A549 (cell line): ENCODE results near the gene SPSB1. TPM values are rescaled to one million over a fixed set of nuclear protein-coding genes. Genes with fewer than 3 reads are reported as not detected.

Experiments
- ATAC-seq, 2 experiments: fragments of 200-7000 bp in 1 of 2; fragments of >200 bp in 1 of 2; cut with Nextera tagmentation in 1 of 2; cut with Tn5 transposase in 1 of 2; 3 replicates each; pipeline versions ENCODE4 v1.8.0 to v1.9.1; 2018 to 2020; ENCODE audit warnings: mild to moderate bottlenecking in 1 of 2, moderate library complexity in 1 of 2
- CTCF ChIA-PET: fragments of 300-600 bp; sonication (Branson Sonifier 250); formaldehyde crosslinking; extraction: SDS; loops from one replicate; lab custom pipeline; 2021; ENCODE audit warnings: antibody characterized with exemption, inconsistent platforms; lab: Yijun Ruan, JAX
- POLR2A ChIA-PET: fragments of 350-600 bp; formaldehyde crosslinking; extraction: SDS; loops from one replicate; lab custom pipeline; 2021; ENCODE audit warnings: antibody characterized with exemption, inconsistent platforms; lab: Yijun Ruan, JAX
- DNase-seq, 2 experiments: peaks; one replicate each; pipeline versions ENCODE4 v3.0.0 to v3.0.0-alpha.2; 2011 to 2016; ENCODE audit warnings: low read depth in 1 of 2, low spot score in 1 of 2
- FAIRE-seq: peaks from 2 replicates; lab custom pipeline; 2011; peaks lifted over from hg19 to GRCh38; lab: Jason Lieb, UNC
- H3K27ac ChIP-seq, 2 experiments: fragments of >200 bp; sonication (Bioruptor Twin); formaldehyde crosslinking; 3 replicates each; pipeline ENCODE4 v1.5.1; 2016 to 2017
- H3K4me1 ChIP-seq: fragments of >200 bp; sonication (Bioruptor Twin); formaldehyde crosslinking; 3 replicates; pipeline ENCODE4 v1.6.1; 2016
- H3K4me2 ChIP-seq: fragments of >200 bp; sonication (Bioruptor Twin); formaldehyde crosslinking; 3 replicates; pipeline ENCODE4 v1.6.1; 2016
- H3K4me3 ChIP-seq: fragments of >200 bp; sonication (Bioruptor Twin); formaldehyde crosslinking; 3 replicates; pipeline ENCODE4 v1.5.1; 2016
- H3K9me3 ChIP-seq: fragments of >200 bp; sonication (Bioruptor Twin); formaldehyde crosslinking; 3 replicates; pipeline ENCODE4 v1.6.1; 2016
- BCL3 ChIP-seq: fragments of >200 bp; sonication (Bioruptor Twin); formaldehyde crosslinking; IDR thresholded peaks from 3 replicates; pipeline ENCODE4 v1.6.1; 2016
- CBX2 ChIP-seq: fragments of 200-600 bp; sonication (generic); IDR thresholded peaks from 2 replicates; pipeline ENCODE4 v1.6.1; 2016; ENCODE audit warnings: low read depth, mild to moderate bottlenecking, borderline replicate concordance
- CEBPB ChIP-seq, 2 experiments: fragments of >200 bp in 1 of 2; sonication (Bioruptor Twin) in 1 of 2; formaldehyde crosslinking in 1 of 2; IDR thresholded peaks; 2 replicates each; pipeline ENCODE4 v1.6.1; 2012 to 2016
- CHD4 ChIP-seq: fragments of 200-600 bp; sonication (generic); IDR thresholded peaks from 2 replicates; pipeline ENCODE4 v1.6.1; 2016; ENCODE audit warnings: antibody characterized with exemption, mild to moderate bottlenecking, borderline replicate concordance
- FOSB ChIP-seq: fragments of 250-450 bp; sonication (Bioruptor Pico); IDR thresholded peaks from 2 replicates; pipeline ENCODE4 v1.5.0; 2020; ENCODE audit warnings: mild to moderate bottlenecking, moderate library complexity
- FOSL2 ChIP-seq, 2 experiments: fragments of 450-650 bp in 1 of 2; fragments of >200 bp in 1 of 2; sonication (Bioruptor Twin) in 1 of 2; formaldehyde crosslinking; IDR thresholded peaks; 2 replicates each; pipeline versions ENCODE4 v1.5.0 to v1.6.1; 2016 to 2020; ENCODE audit warnings: mild to moderate bottlenecking in 1 of 2, moderate library complexity in 1 of 2
- FOXS1 ChIP-seq: fragments of 250-450 bp; sonication (Bioruptor Pico); IDR thresholded peaks from 2 replicates; pipeline ENCODE4 v1.5.0; 2020; ENCODE audit warnings: mild to moderate bottlenecking, moderate library complexity
- HES2 ChIP-seq: fragments of >200 bp; sonication (Bioruptor Twin); formaldehyde crosslinking; IDR thresholded peaks from 2 replicates; pipeline ENCODE4 v1.6.1; 2016
- HOXB5 ChIP-seq: fragments of 250-450 bp; sonication (Bioruptor Pico); IDR thresholded peaks from 2 replicates; pipeline ENCODE4 v1.5.0; 2020; ENCODE audit warnings: mild to moderate bottlenecking, moderate library complexity
- JUN ChIP-seq, 2 experiments: fragments of >200 bp; sonication (Bioruptor Twin); formaldehyde crosslinking; IDR thresholded peaks; 2 replicates in 1 of 2; 3 replicates in 1 of 2; pipeline ENCODE4 v1.6.1; 2016 to 2017
- KDM1A ChIP-seq: fragments of 200-600 bp; sonication (generic); IDR thresholded peaks from 2 replicates; pipeline ENCODE4 v1.6.1; 2016; ENCODE audit warnings: low read depth, mild to moderate bottlenecking
- KDM5A ChIP-seq: fragments of 200-600 bp; sonication (generic); IDR thresholded peaks from 2 replicates; pipeline ENCODE4 v1.6.1; 2016; ENCODE audit warnings: antibody characterized with exemption, mild to moderate bottlenecking
- MAZ ChIP-seq: fragments of 150-350 bp; IDR thresholded peaks from 2 replicates; pipeline ENCODE4 v1.6.1; 2014; ENCODE audit warnings: antibody characterized with exemption, low read depth, low read length, borderline replicate concordance
- NFE2L2 ChIP-seq: fragments of 150-350 bp; conservative IDR thresholded peaks from 2 replicates; pipeline ENCODE4 v1.6.1; 2014; ENCODE audit warnings: low read length
- POLR2AphosphoS2 ChIP-seq: conservative IDR thresholded peaks from 2 replicates; pipeline ENCODE4 v1.6.1; 2012; ENCODE audit warnings: low read length, improper control_type of control experiment, inconsistent platforms
- RAD21 ChIP-seq, 2 experiments: fragments of >200 bp in 1 of 2; sonication (Bioruptor Twin) in 1 of 2; formaldehyde crosslinking in 1 of 2; IDR thresholded peaks in 1 of 2; conservative IDR thresholded peaks in 1 of 2; 2 replicates in 1 of 2; 3 replicates in 1 of 2; pipeline ENCODE4 v1.6.1; 2012 to 2018; ENCODE audit warnings: inconsistent platforms in 1 of 2
- RARB ChIP-seq: fragments of 250-450 bp; sonication (Bioruptor Pico); IDR thresholded peaks from 2 replicates; pipeline ENCODE4 v1.8.0; 2021; ENCODE audit warnings: mild to moderate bottlenecking, moderate library complexity
- RCOR1 ChIP-seq: fragments of 150-350 bp; IDR thresholded peaks from 2 replicates; pipeline ENCODE4 v1.6.1; 2014; ENCODE audit warnings: antibody characterized with exemption, low read length, low read depth
- SREBF2 ChIP-seq: fragments of 450-650 bp; IDR thresholded peaks from 2 replicates; pipeline ENCODE4 v1.6.1; 2014; ENCODE audit warnings: mild to moderate bottlenecking, moderate library complexity
- TFCP2L1 ChIP-seq: fragments of 250-450 bp; sonication (Bioruptor Pico); IDR thresholded peaks from 2 replicates; pipeline ENCODE4 v1.5.0; 2021; ENCODE audit warnings: mild to moderate bottlenecking
- TP53 ChIP-seq: fragments of 250-450 bp; sonication (Bioruptor Pico); IDR thresholded peaks from 2 replicates; pipeline ENCODE4 v1.5.0; 2021; ENCODE audit warnings: mild to moderate bottlenecking, moderate library complexity
- ZC3H11A ChIP-seq: fragments of 450-650 bp; IDR thresholded peaks from 2 replicates; pipeline ENCODE4 v1.6.1; 2014; ENCODE audit warnings: antibody characterized with exemption, mild to moderate bottlenecking
- WGBS: methylation state at CpG from one replicate; pipeline ENCODE4 v1.1.6; 2017; ENCODE audit errors: missing lambda C conversion rate; 5-methylcytosine and 5-hydroxymethylcytosine counted together
- polyA plus RNA-seq, 4 experiments: library from polyadenylated mRNA; depleted of rRNA in 3 of 4; stranded (reverse); fragments of >200 nt; fragmentation: RNase III in 1 of 4; extraction: RNeasy Plus Mini Kit Qiagen cat#74134 plus additional on column Dnase treatment in 1 of 4; gene quantifications; 2 replicates in 3 of 4; 3 replicates in 1 of 4; pipeline ENCODE4 v1.2.3, GENCODE V29; 2011 to 2017
- TF ChIP-seq, protein P1 (sequence below): IDR thresholded peaks from 2 replicates; pipeline ENCODE4 v1.6.1; 2012
- TF ChIP-seq, protein P2 (sequence below): fragments of 450-650 bp; IDR thresholded peaks from 2 replicates; pipeline ENCODE4 v1.6.1; 2014; ENCODE audit warnings: antibody characterized with exemption

Gene SPSB1
- polyA plus RNA-seq, 2 of the 4 experiments (the other 2 are of a cell fraction) = 22.3 to 23.7 TPM

DNA sequence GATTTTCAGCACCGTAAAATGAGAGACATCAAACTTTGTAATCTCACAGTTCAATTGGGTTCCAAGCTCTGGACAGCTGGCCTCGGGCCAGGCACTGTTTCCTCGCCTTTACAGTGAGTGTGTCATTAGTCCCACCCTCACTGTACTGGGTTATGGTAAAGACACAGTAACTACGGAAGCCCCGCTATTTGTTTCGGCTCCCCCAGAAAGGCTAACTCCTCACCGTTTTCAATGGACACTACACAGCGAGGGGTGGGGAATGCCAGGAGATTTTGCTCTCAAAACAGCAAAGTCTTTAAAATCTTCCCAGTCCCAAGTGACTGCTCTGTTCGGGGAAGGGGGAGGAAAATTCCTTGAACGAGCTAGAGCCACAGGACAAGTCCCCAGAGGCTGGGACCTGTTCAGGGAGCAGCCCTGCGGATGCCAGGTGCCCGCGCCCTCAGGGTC, 757 bp upstream of the SPSB1 start:
- FAIRE-seq (no peak), DNase-seq (peak in 1 of 2 experiments; percentile 42), ATAC-seq (peak in 1 of 2 experiments; percentile 36; a peak in 3 of 6 replicates)
- TF ChIP-seq CEBPB (IDR thresholded peaks at IDR 0.05) = no peak
- no peak for TF ChIP-seq CHD4
- TF ChIP-seq TFCP2L1 = no peak
- TF ChIP-seq ZC3H11A = no peak
- no peak for TF ChIP-seq HOXB5 (CRISPR knock-in tag)
- TF ChIP-seq, protein P1, sequence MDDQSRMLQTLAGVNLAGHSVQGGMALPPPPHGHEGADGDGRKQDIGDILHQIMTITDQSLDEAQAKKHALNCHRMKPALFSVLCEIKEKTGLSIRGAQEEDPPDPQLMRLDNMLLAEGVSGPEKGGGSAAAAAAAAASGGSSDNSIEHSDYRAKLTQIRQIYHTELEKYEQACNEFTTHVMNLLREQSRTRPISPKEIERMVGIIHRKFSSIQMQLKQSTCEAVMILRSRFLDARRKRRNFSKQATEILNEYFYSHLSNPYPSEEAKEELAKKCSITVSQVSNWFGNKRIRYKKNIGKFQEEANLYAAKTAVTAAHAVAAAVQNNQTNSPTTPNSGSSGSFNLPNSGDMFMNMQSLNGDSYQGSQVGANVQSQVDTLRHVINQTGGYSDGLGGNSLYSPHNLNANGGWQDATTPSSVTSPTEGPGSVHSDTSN = no peak
- TF ChIP-seq TP53 = no peak
- no peak for TF ChIP-seq RAD21 (conservative IDR thresholded peaks at IDR 0.05 in 1 of 2, IDR thresholded peaks at IDR 0.05 in 1 of 2)
- no peak for TF ChIP-seq BCL3
- TF ChIP-seq FOSL2 (IDR thresholded peaks at IDR 0.05) = no peak
- TF ChIP-seq FOSL2 (CRISPR knock-in tag; IDR thresholded peaks at IDR 0.05) = no peak
- no peak for TF ChIP-seq KDM1A
- TF ChIP-seq, protein P2, sequence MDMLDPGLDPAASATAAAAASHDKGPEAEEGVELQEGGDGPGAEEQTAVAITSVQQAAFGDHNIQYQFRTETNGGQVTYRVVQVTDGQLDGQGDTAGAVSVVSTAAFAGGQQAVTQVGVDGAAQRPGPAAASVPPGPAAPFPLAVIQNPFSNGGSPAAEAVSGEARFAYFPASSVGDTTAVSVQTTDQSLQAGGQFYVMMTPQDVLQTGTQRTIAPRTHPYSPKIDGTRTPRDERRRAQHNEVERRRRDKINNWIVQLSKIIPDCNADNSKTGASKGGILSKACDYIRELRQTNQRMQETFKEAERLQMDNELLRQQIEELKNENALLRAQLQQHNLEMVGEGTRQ = no peak
- Histone ChIP-seq H3K4me2 (peak overlapping the region; percentile 98), H3K4me1 (peaks cover 50% of the 10 kb centered on the region), H3K9me3 (peaks cover 13% of the 10 kb centered on the region), H3K4me3 (peak overlapping the region; percentile 96), H3K27ac (peak overlapping the region; percentile 93 to 99)
- WGBS = 6% methylated on average over 8 of the region's 13 CpGs
- ChIA-PET POLR2A (interaction anchor here (0.5 to 1.4 kb wide), 3 partner anchors 11 to 178 kb away, joined by 3 to 4 read pairs (median 4); no protein-coding TSS in a partner anchor), CTCF (interaction anchor here (0.9 to 1.6 kb wide), 3 partner anchors 11 to 25 kb away, joined by 3 to 5 read pairs (median 3); no protein-coding TSS in a partner anchor)

DNA sequence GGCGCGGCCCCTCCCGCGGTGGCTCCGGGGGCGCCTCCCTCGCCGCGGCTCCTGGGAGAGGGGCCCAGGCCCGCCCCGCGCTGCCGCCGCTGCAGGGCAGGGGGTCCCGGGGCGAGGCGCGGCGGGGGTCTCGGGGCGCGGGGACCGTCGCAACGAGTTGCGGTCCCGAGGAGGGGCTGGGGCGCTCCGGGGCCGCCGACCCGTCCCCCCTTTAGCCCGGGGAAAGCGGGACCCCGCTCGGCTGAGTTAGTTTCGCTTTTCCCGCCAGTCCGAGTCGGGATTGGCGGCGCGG, 493 bp downstream of the SPSB1 start:
- FAIRE-seq (no peak), ATAC-seq (no peak), DNase-seq (no peak)
- Histone ChIP-seq H3K4me1 (peaks cover 62% of the 10 kb centered on the region), H3K9me3 (peaks cover 6% of the 10 kb centered on the region), H3K27ac (peak overlapping the region; percentile 93 to 99), H3K4me2 (peak overlapping the region; percentile 98), H3K4me3 (peak overlapping the region; percentile 96)
- TF ChIP-seq KDM5A (no peak), NFE2L2 (no peak), SREBF2 (no peak), HES2 (no peak), MAZ (no peak), RARB (CRISPR knock-in tag) (no peak), CBX2 (no peak), POLR2AphosphoS2 (no peak), FOSB (no peak), CEBPB (IDR thresholded peaks at IDR 0.05) (no peak), RCOR1 (no peak), JUN (IDR thresholded peaks at IDR 0.05) (no peak), FOXS1 (no peak)
- ChIA-PET POLR2A (no interaction called here), CTCF (no interaction called here)
- no CpG with 5 or more reads among the region's 43 CpGs for WGBS
